Femur (tissue), 1 donor: ENCODE results near the gene TRIM42.

Experiments
- DNase-seq: peaks from one replicate; pipeline ENCODE4 v3.0.0-alpha.2; 2017

Gene TRIM42

GRCh38 chr3:140677764-140678163 lies at the start of gene TRIM42:
TSS of gene TRIM42 (plus strand) at chr3:140678064. CDS start at chr3:140678230, 166 bp downstream.
- DNase-seq: no peak

GRCh38 chr3:140628606-140629005 lies 49.3 kb upstream of the TRIM42 start:
- DNase-seq: no peak

DNA sequence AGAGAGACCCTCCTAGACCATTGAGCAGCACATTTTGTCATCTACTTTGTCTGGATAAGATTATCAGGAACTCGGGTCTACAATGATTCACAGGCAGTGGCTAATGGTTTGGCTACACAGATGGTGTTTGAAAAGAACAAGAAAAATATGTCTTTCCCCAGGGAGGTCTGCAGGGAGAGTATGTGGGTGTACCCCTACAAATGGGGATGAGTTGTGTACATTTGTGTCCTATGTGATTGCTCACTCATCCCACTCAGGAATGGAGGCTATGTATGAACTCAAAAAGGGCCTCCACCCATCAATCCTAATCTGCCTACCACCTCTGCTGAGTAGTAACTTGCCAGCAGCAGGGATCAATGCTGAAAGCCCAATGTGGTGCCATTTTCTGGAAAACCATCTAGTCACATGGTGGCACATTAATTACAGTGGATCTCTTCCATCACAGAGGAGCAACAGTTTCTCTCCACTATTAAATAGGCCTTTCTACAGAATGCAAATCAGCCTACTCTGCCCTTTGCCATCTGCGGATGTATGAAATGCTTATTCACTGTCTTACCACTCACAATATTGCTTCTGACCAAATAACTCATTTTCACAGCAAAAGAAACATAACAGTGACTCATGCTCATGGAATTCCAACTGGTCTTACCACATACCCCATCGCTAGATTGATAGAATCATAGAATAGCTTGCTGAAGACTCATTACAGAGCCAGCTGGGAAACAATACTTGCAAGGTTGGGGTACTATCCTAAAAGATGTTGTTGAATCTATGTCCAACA lies 48.3 kb upstream of the TRIM42 start:
- no peak for DNase-seq

DNA sequence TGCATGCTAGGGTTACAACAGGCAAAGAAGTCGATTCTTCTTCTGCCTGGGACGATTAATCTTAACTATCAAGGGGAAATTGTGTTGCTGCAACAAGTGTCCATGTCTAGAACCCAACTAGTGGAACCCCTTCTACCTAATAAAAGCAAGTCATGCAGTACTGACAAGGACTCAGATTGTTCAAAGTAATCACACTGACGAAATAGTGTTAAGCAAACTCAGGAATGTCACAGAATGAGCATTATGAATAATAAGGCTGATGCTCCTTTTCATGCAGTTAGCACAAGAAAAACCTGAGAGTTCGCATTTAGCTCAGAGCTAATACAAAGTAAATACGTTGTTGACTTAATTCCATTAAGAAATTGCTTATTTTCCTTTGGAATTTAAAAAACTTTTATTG lies 47.5 kb upstream of the TRIM42 start:
- DNase-seq: no peak

DNA sequence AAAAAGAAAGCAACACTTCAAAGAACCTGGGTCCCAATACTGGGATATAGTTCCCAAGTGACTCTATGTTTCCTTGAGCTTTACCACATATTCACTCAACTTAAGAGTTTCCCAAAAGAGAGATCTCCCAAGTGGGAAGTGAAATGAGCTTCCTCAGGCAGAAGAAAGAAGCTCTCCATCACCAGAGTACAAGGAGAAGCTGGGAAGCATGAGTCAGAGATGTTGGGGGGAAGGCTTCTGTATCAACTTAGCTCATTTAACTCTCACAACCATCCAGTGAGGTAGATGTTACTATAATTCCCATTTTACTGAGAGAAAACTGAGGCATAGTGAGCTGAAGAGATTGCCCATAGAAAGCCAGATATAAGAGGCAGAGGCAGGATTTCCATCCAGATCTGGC lies 47.0 kb upstream of the TRIM42 start:
- no peak for DNase-seq

- no peak for DNase-seq
Measured at GRCh38 chr3:140635276-140635675, 42.6 kb upstream of the TRIM42 start.

DNA sequence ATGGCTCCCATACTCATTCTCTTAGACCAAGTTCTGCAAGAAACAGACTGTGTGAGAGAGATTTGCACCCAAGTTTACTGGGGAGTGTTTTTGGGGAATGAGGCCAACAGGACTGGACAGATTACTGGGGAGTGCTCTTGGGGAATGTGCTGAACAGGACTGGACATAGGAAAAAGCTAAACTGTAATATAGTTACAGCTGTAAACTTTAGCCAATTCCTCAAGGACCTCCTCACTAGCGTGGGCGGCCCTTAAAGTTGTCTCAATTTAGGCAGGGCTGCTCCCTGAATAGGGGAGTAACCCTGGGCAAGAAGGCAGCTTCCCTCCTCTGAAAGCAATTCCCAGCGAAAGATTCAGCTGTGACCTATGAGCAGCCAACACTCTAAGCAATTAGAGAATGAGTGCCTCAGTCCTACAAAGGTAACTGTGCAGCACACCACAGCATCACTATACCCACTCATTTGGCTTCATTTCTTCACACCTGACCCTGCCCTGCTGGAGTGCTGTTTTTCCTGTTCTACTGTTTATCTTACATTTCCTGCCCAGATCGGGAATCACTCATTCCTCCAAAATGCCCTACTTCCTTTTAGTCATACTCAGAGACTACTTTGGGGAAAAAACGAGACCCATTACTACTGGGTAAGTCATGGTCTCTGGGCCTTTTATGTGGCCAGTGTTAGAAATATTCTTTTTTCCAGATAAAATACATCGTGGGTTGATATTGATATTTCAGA lies 41.3 kb upstream of the TRIM42 start:
- DNase-seq: peak; percentile 25

DNA sequence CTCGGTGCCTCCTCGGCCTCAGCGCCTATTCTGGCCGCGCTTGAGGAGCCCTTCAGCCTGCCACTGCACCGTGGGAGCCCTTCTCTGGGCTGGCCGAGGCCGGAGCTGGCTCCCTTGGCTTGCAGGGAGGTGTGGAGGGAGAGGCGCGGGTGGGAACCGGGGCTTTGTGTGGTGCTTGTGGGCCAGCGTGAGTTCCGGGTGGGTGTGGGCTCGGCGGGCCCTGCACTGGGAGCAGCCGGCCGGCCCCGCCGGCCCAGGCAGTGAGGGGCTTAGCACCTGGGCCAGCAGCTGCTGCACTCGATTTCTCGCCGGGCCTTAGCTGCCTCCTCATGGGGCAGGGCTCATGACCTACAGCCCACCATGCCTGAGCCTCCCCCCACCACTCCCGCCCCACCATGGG lies 26.6 kb upstream of the TRIM42 start:
- no peak for DNase-seq

DNA sequence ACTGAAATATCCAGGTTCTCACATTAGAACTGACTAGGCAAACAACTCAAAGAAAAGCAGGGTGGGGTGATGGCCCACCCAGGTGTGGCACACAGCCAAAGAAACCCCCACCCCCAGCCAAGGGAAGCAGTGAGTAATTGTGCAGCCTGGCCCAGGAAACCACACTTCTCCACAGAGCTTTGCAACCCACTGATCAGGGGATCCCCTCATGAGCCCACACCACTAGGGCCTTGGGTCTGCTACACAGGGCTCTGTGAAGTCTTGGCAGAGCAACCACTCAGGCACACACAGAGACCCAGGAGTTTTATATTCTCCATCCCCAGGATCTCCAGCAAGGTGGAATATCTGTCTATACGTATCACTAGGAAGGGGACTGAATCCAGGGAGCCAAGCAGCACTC lies 22.2 kb upstream of the TRIM42 start:
- no peak for DNase-seq

GRCh38 chr3:140664111-140664510 lies 13.8 kb upstream of the TRIM42 start:
- DNase-seq: no peak

DNA sequence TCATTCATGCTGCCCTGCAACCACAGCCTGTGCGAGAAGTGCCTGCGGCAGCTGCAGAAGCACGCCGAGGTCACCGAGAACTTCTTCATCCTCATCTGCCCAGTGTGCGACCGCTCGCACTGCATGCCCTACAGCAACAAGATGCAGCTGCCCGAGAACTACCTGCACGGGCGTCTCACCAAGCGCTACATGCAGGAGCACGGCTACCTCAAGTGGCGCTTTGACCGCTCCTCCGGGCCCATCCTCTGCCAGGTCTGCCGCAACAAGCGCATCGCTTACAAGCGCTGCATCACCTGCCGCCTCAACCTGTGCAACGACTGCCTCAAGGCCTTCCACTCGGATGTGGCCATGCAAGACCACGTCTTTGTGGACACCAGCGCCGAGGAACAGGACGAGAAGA lies 4.7 kb downstream of the TRIM42 start:
- DNase-seq: no peak

DNA sequence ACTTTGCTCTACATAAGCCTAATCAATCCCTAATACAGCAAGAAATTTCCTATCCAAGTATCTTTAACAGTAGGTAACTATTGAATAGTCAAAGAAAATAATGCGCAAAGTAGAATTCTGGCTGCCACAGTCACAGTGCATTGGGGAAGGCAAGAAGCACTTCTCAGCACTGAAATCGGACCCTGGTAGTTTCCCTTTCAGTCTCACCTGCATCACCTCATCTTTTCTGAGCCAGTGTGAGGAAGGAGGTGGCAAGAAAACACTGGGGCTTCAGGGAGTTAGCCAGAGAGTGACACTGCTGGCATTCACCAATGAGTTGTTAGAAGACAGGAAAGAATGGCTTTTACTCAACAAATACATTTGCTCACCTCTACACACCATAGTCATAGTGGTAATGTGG lies 8.3 kb downstream of the TRIM42 start:
- no peak for DNase-seq

- DNase-seq: no peak
Measured at GRCh38 chr3:140686948-140687347, 9.1 kb downstream of the TRIM42 start.

GRCh38 chr3:140695361-140696061 lies 17.6 kb downstream of the TRIM42 start:
- DNase-seq: no peak

- DNase-seq: no peak
Measured at GRCh38 chr3:140699516-140700231, 21.8 kb downstream of the TRIM42 start.

GRCh38 chr3:140702281-140702680 lies 24.4 kb downstream of the TRIM42 start:
- DNase-seq: no peak

GRCh38 chr3:140703496-140703895 lies 25.6 kb downstream of the TRIM42 start:
- no peak for DNase-seq

- no peak for DNase-seq
Measured at GRCh38 chr3:140704733-140705132, 26.9 kb downstream of the TRIM42 start.

DNA sequence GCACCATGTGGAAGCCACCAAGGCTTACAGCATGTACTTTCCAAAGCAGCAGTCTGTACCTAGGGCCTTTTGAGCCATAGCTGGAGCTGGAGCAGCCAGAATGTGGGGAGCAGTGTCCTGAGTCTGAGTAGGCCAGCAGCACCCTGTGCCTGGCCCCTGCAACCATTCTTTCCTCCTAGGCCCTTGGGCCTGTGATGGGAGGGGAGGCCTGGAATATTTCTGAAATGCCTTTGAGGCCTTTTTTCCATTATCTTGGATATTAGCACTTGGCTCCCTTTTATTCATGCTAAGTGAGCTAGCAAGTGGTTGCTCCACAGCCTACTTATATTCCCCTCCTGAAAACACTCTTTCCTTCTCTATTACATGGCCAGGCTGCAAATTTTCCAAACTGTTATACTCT lies 28.1 kb downstream of the TRIM42 start:
- DNase-seq: no peak

DNA sequence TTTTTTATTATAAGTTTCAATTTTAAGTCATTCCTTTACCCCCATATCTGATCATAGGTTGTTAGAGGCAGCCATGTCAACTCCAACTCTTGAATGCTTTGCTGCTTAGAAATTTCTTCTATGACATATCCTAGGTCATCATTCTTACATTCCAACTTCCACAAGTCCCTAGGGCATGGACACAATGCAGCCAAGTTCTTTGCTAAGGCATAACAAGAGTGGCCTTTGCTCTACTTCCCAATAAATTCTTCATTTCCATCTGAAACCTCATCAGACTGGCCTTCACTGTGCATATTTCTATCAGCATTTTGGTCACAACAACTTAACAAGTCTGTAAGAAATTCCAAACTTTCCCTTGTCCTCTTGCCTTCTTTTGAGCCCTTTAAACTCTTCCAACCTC lies 28.5 kb downstream of the TRIM42 start:
- no peak for DNase-seq

DNA sequence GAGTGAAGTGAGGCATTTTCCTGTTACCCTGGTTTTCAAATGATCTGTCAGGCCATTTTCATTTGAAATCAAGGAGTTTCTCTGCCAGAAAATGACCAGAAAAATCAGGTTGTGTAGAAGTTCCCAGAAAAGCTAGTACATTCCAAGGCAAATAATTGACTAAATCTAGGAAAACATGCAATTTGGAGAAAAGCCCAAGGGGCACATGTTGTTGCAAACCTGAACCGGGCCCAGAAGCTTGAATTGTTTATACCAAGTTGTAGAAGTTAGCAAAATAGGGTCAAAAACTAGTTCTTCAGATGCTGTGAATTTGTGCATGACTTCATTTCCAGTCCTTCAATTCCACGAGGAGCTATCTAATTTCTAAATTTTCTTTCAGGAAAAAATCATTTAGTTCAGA lies 31.0 kb downstream of the TRIM42 start:
- peak; percentile 24 for DNase-seq

DNA sequence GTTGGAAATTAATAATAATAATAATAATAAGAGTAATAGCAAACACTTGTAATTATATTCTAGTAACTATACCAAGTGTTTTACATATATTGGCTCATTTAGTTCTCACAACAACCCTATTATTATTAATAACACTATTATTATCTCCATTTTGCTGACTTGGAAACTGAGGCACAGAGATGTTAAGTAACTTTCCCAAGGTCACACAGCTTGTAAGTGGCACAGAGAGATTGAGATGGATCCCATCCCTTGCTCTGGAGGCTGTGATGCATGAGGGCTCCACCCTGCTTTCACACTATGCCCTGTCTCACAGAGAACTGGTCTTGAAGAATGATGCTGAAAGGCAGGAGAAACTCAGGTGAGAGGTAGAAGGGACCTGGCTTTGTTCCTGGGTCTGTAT lies 31.9 kb downstream of the TRIM42 start:
- no peak for DNase-seq

GRCh38 chr3:140710711-140711389 lies 33.0 kb downstream of the TRIM42 start:
- no peak for DNase-seq
